BLaER1 treated with 17β-estradiol and CSF1 and Interleukin-3, amounts not matched to agents 10 nM and 100 nM (cell line): Measurements from ENCODE around the gene GRK4.

Source experiments
- H3K27ac ChIP-seq, 11 experiments: shearing (Covaris generic); formaldehyde crosslinking; 2 replicates each; pipeline ENCODE4 v1.8.1; 2022
- H3K27me3 ChIP-seq, 11 experiments: shearing (Covaris generic); formaldehyde crosslinking; 2 replicates each; pipeline ENCODE4 v1.8.1; 2022
- H3K36me3 ChIP-seq, 11 experiments: shearing (Covaris generic); formaldehyde crosslinking; 2 replicates each; pipeline ENCODE4 v1.8.1; 2022
- H3K4me1 ChIP-seq, 10 experiments: shearing (Covaris generic); formaldehyde crosslinking; 2 replicates each; pipeline ENCODE4 v1.8.1; 2022
- H3K4me2 ChIP-seq, 11 experiments: shearing (Covaris generic); formaldehyde crosslinking; 2 replicates each; pipeline ENCODE4 v1.8.1; 2022
- H3K4me3 ChIP-seq, 10 experiments: shearing (Covaris generic); formaldehyde crosslinking; 2 replicates each; pipeline ENCODE4 v1.8.1; 2022
- H3K9ac ChIP-seq, 11 experiments: shearing (Covaris generic); formaldehyde crosslinking; 2 replicates each; pipeline ENCODE4 v1.8.1; 2022
- H3K9me3 ChIP-seq, 11 experiments: shearing (Covaris generic); formaldehyde crosslinking; replicated peaks in 1 of 11; 2 replicates each; pipeline ENCODE4 v1.8.1; 2022
- H4K20me1 ChIP-seq, 11 experiments: shearing (Covaris generic); formaldehyde crosslinking; 2 replicates each; pipeline ENCODE4 v1.8.1; 2022
- Cebpa-rat ChIP-seq, 11 experiments: shearing (Covaris generic); IDR thresholded peaks; 2 replicates each; pipeline ENCODE4 v1.8.1; 2022

The GRK4 gene

GRCh38 chr4:2923141-2923551, 40.2 kb upstream of the GRK4 start:
- Histone ChIP-seq H3K9ac (peak overlapping the region in 6 of 11 experiments; percentile 1 to 51 (median 25); a peak in 6 of 22 replicates), H3K4me2 (peak overlapping the region in 9 of 11 experiments; percentile 29 to 61 (median 41); a peak in 14 of 22 replicates), H3K27me3 (no peaks in the 10 kb centered on the region), H3K4me1 (peaks cover 14 to 32% (median 20%) of the 10 kb centered on the region in 10 experiments), H4K20me1 (peaks cover 0 to 94% (median 22%) of the 10 kb centered on the region in 11 experiments; a peak in 13 of 22 replicates), H3K4me3 (no peak overlapping the region), H3K27ac (peak overlapping the region in 8 of 11 experiments; percentile 12 to 67 (median 48); a peak in 14 of 22 replicates), H3K9me3 (peaks cover 0 to 14% (median 12%) of the 10 kb centered on the region in 11 experiments; a peak in 15 of 22 replicates), H3K36me3 (peaks cover 75 to 96% (median 88%) of the 10 kb centered on the region in 11 experiments)
- no peak for TF ChIP-seq Cebpa-rat (IDR thresholded peaks at IDR 0.05)

GRCh38 chr4:2923668-2924173, 39.6 kb upstream of the GRK4 start:
- Histone ChIP-seq H3K9ac (peak overlapping the region in 5 of 11 experiments; percentile 1 to 29 (median 23); a peak in 2 of 22 replicates), H3K4me1 (peaks cover 16 to 38% (median 26%) of the 10 kb centered on the region in 10 experiments), H3K27ac (peak overlapping the region in 5 of 11 experiments; percentile 1 to 67 (median 44); a peak in 3 of 22 replicates), H3K4me2 (peak overlapping the region in 3 of 11 experiments; percentile 12 to 53 (median 16); a peak in 2 of 22 replicates), H3K9me3 (peaks cover 0 to 12% (median 11%) of the 10 kb centered on the region in 11 experiments; a peak in 15 of 22 replicates), H4K20me1 (peaks cover 0 to 96% (median 28%) of the 10 kb centered on the region in 11 experiments; a peak in 14 of 22 replicates), H3K4me3 (no peak overlapping the region), H3K27me3 (no peaks in the 10 kb centered on the region), H3K36me3 (peaks cover 77 to 96% (median 89%) of the 10 kb centered on the region in 11 experiments)
- no peak for TF ChIP-seq Cebpa-rat (IDR thresholded peaks at IDR 0.05)

GRCh38 chr4:2924286-2924685, 39.1 kb upstream of the GRK4 start:
- H3K9me3 ChIP-seq, result peaks cover 0 to 8% (median 5%) of the 10 kb centered on the region in 11 experiments; a peak in 12 of 22 replicates
- H4K20me1 ChIP-seq, result peaks cover under 1 to 98% (median 33%) of the 10 kb centered on the region in 11 experiments; a peak in 15 of 22 replicates
- no peak overlapping the region for H3K4me3 ChIP-seq
- H3K4me2 ChIP-seq, result peak overlapping the region in 1 of 11 experiments; percentile 12; a peak in 1 of 22 replicates
- no peak overlapping the region for H3K27ac ChIP-seq
- H3K9ac ChIP-seq, result peak overlapping the region in 2 of 11 experiments; percentile 15 to 23; a peak in 1 of 22 replicates
- H3K36me3 ChIP-seq, result peaks cover 79 to 96% (median 89%) of the 10 kb centered on the region in 11 experiments
- H3K4me1 ChIP-seq, result peaks cover 17 to 44% (median 32%) of the 10 kb centered on the region in 10 experiments
- H3K27me3 ChIP-seq, result no peaks in the 10 kb centered on the region
- TF ChIP-seq Cebpa-rat (IDR thresholded peaks at IDR 0.05), result no peak

- Histone ChIP-seq H4K20me1 (peaks cover 4 to 98% (median 38%) of the 10 kb centered on the region in 11 experiments; a peak in 16 of 22 replicates), H3K4me3 (no peak overlapping the region), H3K9me3 (peaks cover 0 to 3% (median 0%) of the 10 kb centered on the region in 11 experiments; a peak in 8 of 22 replicates), H3K27me3 (no peaks in the 10 kb centered on the region), H3K27ac (0 out of 22 replicates have a peak overlapping the region, but pooled peaks of 1 of the 11 experiments have one; percentile 13), H3K4me1 (peaks cover 23 to 49% (median 37%) of the 10 kb centered on the region in 10 experiments), H3K4me2 (no peak overlapping the region), H3K36me3 (peaks cover 79 to 96% (median 90%) of the 10 kb centered on the region in 11 experiments), H3K9ac (peak overlapping the region in 2 of 11 experiments; percentile 9 to 15; a peak in 1 of 22 replicates)
- no peak for TF ChIP-seq Cebpa-rat (IDR thresholded peaks at IDR 0.05)
Measured at GRCh38 chr4:2924765-2925301, 38.5 kb upstream of the GRK4 start.

- TF ChIP-seq Cebpa-rat (IDR thresholded peaks at IDR 0.05), result no peak
Measured at GRCh38 chr4:2925496-2925895, 37.9 kb upstream of the GRK4 start.

GRCh38 chr4:2925931-2926860, 37.2 kb upstream of the GRK4 start:
- H3K9ac ChIP-seq, result no peak overlapping the region
- H3K4me3 ChIP-seq, result no peak overlapping the region
- no peak for TF ChIP-seq Cebpa-rat (IDR thresholded peaks at IDR 0.05)
- no peak overlapping the region for H3K27ac ChIP-seq
- H3K27me3 ChIP-seq, result no peaks in the 10 kb centered on the region
- H3K4me2 ChIP-seq, result no peak overlapping the region
- peaks cover 10 to 98% (median 50%) of the 10 kb centered on the region in 11 experiments; a peak in 18 of 22 replicates for H4K20me1 ChIP-seq
- peaks cover 36 to 63% (median 51%) of the 10 kb centered on the region in 10 experiments for H3K4me1 ChIP-seq
- H3K36me3 ChIP-seq, result peaks cover 84 to 96% (median 91%) of the 10 kb centered on the region in 11 experiments
- no peaks in the 10 kb centered on the region for H3K9me3 ChIP-seq

More at GRCh38 chr4:2925496-2925895, 37.9 kb upstream of the GRK4 start:
- Histone ChIP-seq H3K4me3 (no peak overlapping the region), H3K9ac (no peak overlapping the region), H3K27ac (no peak overlapping the region; a peak in 1 of 22 replicates), H3K27me3 (no peaks in the 10 kb centered on the region), H3K4me2 (no peak overlapping the region), H3K4me1 (peaks cover 29 to 56% (median 44%) of the 10 kb centered on the region in 10 experiments), H3K36me3 (peaks cover 82 to 96% (median 89%) of the 10 kb centered on the region in 11 experiments), H4K20me1 (peaks cover 10 to 98% (median 45%) of the 10 kb centered on the region in 11 experiments; a peak in 17 of 22 replicates), H3K9me3 (no peaks in the 10 kb centered on the region)

GRCh38 chr4:2927016-2927695, 36.2 kb upstream of the GRK4 start:
- Histone ChIP-seq H3K4me2 (no peak overlapping the region), H3K4me3 (no peak overlapping the region), H4K20me1 (peaks cover 10 to 92% (median 50%) of the 10 kb centered on the region in 11 experiments; a peak in 18 of 22 replicates), H3K27ac (no peak overlapping the region), H3K27me3 (no peaks in the 10 kb centered on the region), H3K4me1 (peaks cover 39 to 70% (median 56%) of the 10 kb centered on the region in 10 experiments), H3K9me3 (no peaks in the 10 kb centered on the region), H3K9ac (no peak overlapping the region), H3K36me3 (peaks cover 80 to 94% (median 89%) of the 10 kb centered on the region in 11 experiments)
- no peak for TF ChIP-seq Cebpa-rat (IDR thresholded peaks at IDR 0.05)

GRCh38 chr4:2927696-2928075, 35.7 kb upstream of the GRK4 start:
- peaks cover 75 to 89% (median 87%) of the 10 kb centered on the region in 11 experiments for H3K36me3 ChIP-seq
- no peaks in the 10 kb centered on the region for H3K27me3 ChIP-seq
- TF ChIP-seq Cebpa-rat (IDR thresholded peaks at IDR 0.05), result no peak
- peaks cover 10 to 92% (median 55%) of the 10 kb centered on the region in 11 experiments; a peak in 19 of 22 replicates for H4K20me1 ChIP-seq
- H3K9ac ChIP-seq, result no peak overlapping the region
- H3K4me1 ChIP-seq, result peaks cover 39 to 70% (median 56%) of the 10 kb centered on the region in 10 experiments
- no peak overlapping the region for H3K4me3 ChIP-seq
- H3K4me2 ChIP-seq, result no peak overlapping the region
- H3K27ac ChIP-seq, result no peak overlapping the region
- no peaks in the 10 kb centered on the region for H3K9me3 ChIP-seq
